Right lobe of liver (tissue), 6 donors: Measurements from ENCODE around the gene PCSK9. TPM values are rescaled to one million over a fixed set of nuclear protein-coding genes. Genes with fewer than 3 reads are reported as not detected.

Source experiments
- ATAC-seq, 4 donors: fragments of 200-7000 bp; cut with Tn5 transposase; one replicate each; pipeline ENCODE4 v1.9.1; 2020; ENCODE audit warnings: mild to moderate bottlenecking in 4 of 4, moderate library complexity in 4 of 4
- DNase-seq, 3 donors: peaks; one replicate each; pipeline ENCODE4 v3.0.0-alpha.2; 2020
- H3K27ac ChIP-seq, 3 donors: fragments of 200-600 bp; one replicate each; pipeline ENCODE4 v1.8.0; 2022
- H3K27me3 ChIP-seq, 2 donors: fragments of 200-600 bp; one replicate each; pipeline ENCODE4 v1.8.0; 2022
- H3K36me3 ChIP-seq, 4 donors: fragments of 200-600 bp; sonication (generic) in 1 of 4; one replicate each; pipeline versions ENCODE4 v1.5.1 to v1.8.0; 2017 to 2022; ENCODE audit warnings: control low read depth in 1 of 4
- H3K4me1 ChIP-seq, 4 donors: fragments of 200-600 bp; sonication (generic) in 1 of 4; one replicate each; pipeline versions ENCODE4 v1.5.1 to v1.8.0; 2017 to 2022; ENCODE audit warnings: control low read depth in 1 of 4
- H3K4me3 ChIP-seq, 3 donors: fragments of 200-600 bp; one replicate each; pipeline ENCODE4 v1.8.0; 2022
- H3K9me3 ChIP-seq, 4 donors: fragments of 200-600 bp; sonication (generic) in 1 of 4; one replicate each; pipeline versions ENCODE4 v1.5.1 to v1.8.0; 2017 to 2022; ENCODE audit warnings: control low read depth in 1 of 4
- POLR2A ChIP-seq: fragments of 450-650 bp; IDR thresholded peaks from one replicate; pipeline ENCODE4 v1.6.1; 2017; ENCODE audit warnings: antibody characterized with exemption, mild to moderate bottlenecking
- WGBS: methylation state at CpG from one replicate; pipeline ENCODE4 v1.1.6; 2018; ENCODE audit warnings: low coverage, low lambda C conversion rate; ENCODE audit not compliant: insufficient coverage; ENCODE audit errors: missing lambda C conversion rate; 5-methylcytosine and 5-hydroxymethylcytosine counted together
- intact Hi-C, 2 donors: fragments of 100-400 bp; cut with DNase I; formaldehyde crosslinking; loops; one replicate each; pipeline versions ENCODE4 v1.11.2 to v1.14.1; 2022
- total RNA-seq, 6 experiments: library from RNA; depleted of rRNA in 2 of 6; stranded (reverse); fragments of >200 nt in 2 of 6; fragmentation: NEBNext Ultra II Directional in 3 of 6; extraction: Animal tissue kit (Norgen Biotek cat#: 25700) in 3 of 6; gene quantifications; one replicate each; pipeline versions ENCODE4 v1.1.0 to v1.2.4, GENCODE V29; 2016 to 2023
- TF ChIP-seq, protein P1 (sequence below), 4 donors: fragments of 200-600 bp in 3 of 4; fragments of 450-650 bp in 1 of 4; IDR thresholded peaks; one replicate each; pipeline versions ENCODE4 v1.5.1 to v1.8.0; 2016 to 2022; ENCODE audit warnings: antibody characterized with exemption in 4 of 4, mild to moderate bottlenecking in 2 of 4
- donor health status: DM: no; HTN: yes; CAD: no.
- donor health status: DM: no; HTN: no; CAD: no.
- donor health status: DM: no; HTN: no; CAD: no.
- donor health status: DM: no; HTN: yes; CAD: no.
- donor health status: DM: no; HTN: yes; CAD: no.

Gene PCSK9
- total RNA-seq, 6 experiments from 2014 or later: 16.4 to 41.4 (median 31.3) TPM

DNA sequence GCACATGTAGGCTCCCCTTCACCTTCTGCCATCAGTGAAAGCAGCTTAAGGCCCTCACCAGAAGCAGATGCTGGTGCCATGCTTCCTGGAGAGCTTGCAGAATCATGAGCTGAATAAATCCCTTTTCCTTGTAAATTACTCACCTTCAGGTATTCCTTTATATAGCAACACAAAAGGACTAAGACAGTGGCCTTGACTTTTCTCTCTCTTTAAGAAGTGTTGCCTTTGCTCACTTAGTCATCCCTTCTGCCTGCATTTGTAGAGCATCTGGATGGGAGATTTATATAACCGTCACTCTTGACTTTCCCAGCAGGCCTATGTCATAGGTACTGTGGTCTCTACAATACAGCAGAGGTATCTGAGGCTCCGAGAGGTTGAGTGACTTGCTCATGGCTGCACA lies 3.7 kb downstream of the PCSK9 start:
- peaks cover 0 to 60% (median 26%) of the 10 kb centered on the region in 4 donors for H3K4me1 ChIP-seq

DNA sequence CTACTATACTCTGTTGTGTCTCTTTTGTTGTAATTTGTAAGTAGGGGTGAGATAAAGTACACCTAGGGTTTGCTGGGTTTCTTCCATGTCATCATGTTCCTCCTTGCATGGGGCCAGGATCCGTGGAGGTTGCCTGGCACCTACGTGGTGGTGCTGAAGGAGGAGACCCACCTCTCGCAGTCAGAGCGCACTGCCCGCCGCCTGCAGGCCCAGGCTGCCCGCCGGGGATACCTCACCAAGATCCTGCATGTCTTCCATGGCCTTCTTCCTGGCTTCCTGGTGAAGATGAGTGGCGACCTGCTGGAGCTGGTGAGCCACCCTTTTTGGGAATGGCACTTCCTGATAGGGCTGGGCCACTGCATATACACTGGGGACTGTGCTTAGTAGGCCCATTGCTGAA lies 4.4 kb downstream of the PCSK9 start:
- peaks cover 0 to 56% (median 13%) of the 10 kb centered on the region in 4 donors for H3K36me3 ChIP-seq
- peaks cover 0 to 57% (median 25%) of the 10 kb centered on the region in 4 donors for H3K4me1 ChIP-seq
- no peaks in the 10 kb centered on the region for H3K27me3 ChIP-seq
- peak overlapping the region in 1 of 3 donors; percentile 29 for H3K27ac ChIP-seq
- intact Hi-C loops: no loop called here
- ATAC-seq: no peak
- peak in 1 of 3 donors; percentile 40 for DNase-seq
- 60% methylated on average over 1 of the region's 9 CpGs for WGBS
- peak overlapping the region in 1 of 3 donors; percentile 9 for H3K4me3 ChIP-seq
- no peaks in the 10 kb centered on the region for H3K9me3 ChIP-seq
- TF ChIP-seq, protein P1, sequence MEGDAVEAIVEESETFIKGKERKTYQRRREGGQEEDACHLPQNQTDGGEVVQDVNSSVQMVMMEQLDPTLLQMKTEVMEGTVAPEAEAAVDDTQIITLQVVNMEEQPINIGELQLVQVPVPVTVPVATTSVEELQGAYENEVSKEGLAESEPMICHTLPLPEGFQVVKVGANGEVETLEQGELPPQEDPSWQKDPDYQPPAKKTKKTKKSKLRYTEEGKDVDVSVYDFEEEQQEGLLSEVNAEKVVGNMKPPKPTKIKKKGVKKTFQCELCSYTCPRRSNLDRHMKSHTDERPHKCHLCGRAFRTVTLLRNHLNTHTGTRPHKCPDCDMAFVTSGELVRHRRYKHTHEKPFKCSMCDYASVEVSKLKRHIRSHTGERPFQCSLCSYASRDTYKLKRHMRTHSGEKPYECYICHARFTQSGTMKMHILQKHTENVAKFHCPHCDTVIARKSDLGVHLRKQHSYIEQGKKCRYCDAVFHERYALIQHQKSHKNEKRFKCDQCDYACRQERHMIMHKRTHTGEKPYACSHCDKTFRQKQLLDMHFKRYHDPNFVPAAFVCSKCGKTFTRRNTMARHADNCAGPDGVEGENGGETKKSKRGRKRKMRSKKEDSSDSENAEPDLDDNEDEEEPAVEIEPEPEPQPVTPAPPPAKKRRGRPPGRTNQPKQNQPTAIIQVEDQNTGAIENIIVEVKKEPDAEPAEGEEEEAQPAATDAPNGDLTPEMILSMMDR (IDR thresholded peaks at IDR 0.05): no peak
- TF ChIP-seq POLR2A: no peak

More for the DNA sequence above, 3.7 kb downstream of the PCSK9 start:
- ATAC-seq (no peak), DNase-seq (no peak)
- H3K27me3 ChIP-seq: no peaks in the 10 kb centered on the region
- WGBS: 45% methylated on average over 2 of the region's 2 CpGs
- peaks cover 0 to 49% (median 13%) of the 10 kb centered on the region in 4 donors for H3K36me3 ChIP-seq
- TF ChIP-seq, protein P1 (IDR thresholded peaks at IDR 0.05): no peak
- no peak for TF ChIP-seq POLR2A
- peak overlapping the region in 2 of 3 donors; percentile 70 to 72 for H3K4me3 ChIP-seq
- H3K27ac ChIP-seq: peak overlapping the region in 1 of 3 donors; percentile 29
- no peaks in the 10 kb centered on the region for H3K9me3 ChIP-seq
- intact Hi-C loops: no loop called here

DNA sequence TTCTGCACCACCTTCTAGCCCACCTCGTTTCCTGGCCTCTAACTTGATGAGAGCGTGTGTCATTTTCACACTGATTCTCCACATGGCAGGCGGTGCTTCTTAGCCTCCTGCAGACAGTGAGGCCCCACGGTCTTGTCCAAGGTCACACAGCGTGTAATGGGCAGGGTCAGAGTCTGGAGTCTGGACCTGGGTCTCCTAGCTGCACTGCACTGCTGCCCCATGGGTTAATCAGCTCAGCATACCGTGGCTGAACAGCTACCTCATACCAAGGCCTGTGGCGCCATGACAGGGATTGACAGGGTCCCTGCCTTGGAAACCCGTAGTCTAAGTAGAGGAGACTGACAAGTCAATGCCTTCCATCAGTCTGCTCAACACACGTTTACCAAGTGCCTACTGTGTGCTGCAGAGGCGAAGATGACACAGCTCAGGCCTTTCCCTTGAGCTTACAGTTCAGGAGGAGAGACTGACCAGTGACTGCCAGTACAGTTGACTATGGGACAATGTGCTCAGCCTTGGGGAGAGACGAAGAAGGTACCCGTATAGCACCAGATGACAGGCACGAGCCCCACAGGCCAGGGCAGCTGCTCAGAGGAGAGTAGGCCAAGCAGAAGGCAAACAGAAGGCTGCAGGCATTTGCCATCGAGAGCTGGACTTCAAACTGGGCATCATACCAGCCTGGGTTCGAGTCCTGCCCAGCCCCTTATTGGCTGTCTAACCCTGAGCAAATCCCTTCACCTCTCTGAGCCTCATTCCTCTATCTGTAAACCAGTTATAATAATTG lies 5.5 kb downstream of the PCSK9 start:
- WGBS: 64% methylated on average over 11 of the region's 15 CpGs
- Histone ChIP-seq H3K4me1 (peaks cover 0 to 65% (median 29%) of the 10 kb centered on the region in 4 donors), H3K4me3 (no peak overlapping the region), H3K27me3 (no peaks in the 10 kb centered on the region), H3K27ac (no peak overlapping the region), H3K36me3 (peaks cover 0 to 63% (median 13%) of the 10 kb centered on the region in 4 donors), H3K9me3 (no peaks in the 10 kb centered on the region)
- no peak for TF ChIP-seq POLR2A
- TF ChIP-seq, protein P1 (IDR thresholded peaks at IDR 0.05): no peak
- DNase-seq: peak in 1 of 3 donors; percentile 49
- ATAC-seq: peak in 2 of 4 donors; percentile 1 to 7
- intact Hi-C loops: no loop called here

DNA sequence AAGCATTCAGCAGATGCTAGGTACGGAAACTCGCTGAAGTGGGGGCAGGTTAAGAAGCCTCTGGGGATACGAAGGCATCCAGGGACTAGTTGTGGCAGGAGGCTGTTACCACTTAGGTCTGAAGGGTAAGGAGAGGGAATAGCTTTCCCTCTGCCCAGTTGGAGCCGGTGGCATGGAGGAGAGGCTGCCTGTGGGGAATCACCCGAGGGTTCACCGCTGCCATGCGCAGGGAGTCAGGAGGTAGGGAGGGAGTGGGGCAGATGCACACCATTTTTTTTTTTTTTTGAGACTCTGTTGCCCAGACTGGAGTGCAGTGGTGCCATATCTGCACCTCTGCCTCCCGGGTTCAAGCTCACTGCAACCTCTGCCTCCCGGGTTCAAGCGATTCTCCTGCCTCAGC lies 6.1 kb downstream of the PCSK9 start:
- Histone ChIP-seq H3K27ac (no peak overlapping the region), H3K36me3 (peaks cover 0 to 63% (median 13%) of the 10 kb centered on the region in 4 donors), H3K9me3 (no peaks in the 10 kb centered on the region), H3K4me1 (peaks cover 0 to 71% (median 32%) of the 10 kb centered on the region in 4 donors), H3K4me3 (no peak overlapping the region), H3K27me3 (no peaks in the 10 kb centered on the region)
- no peak for TF ChIP-seq POLR2A
- TF ChIP-seq, protein P1 (IDR thresholded peaks at IDR 0.05): no peak
- ATAC-seq: no peak
- intact Hi-C loops: no loop called here
- WGBS: 95% methylated on average over 7 of the region's 10 CpGs
- peak in 1 of 3 donors; percentile 36 for DNase-seq
